Measurements from ENCODE around the gene DUS4L.

DNA sequence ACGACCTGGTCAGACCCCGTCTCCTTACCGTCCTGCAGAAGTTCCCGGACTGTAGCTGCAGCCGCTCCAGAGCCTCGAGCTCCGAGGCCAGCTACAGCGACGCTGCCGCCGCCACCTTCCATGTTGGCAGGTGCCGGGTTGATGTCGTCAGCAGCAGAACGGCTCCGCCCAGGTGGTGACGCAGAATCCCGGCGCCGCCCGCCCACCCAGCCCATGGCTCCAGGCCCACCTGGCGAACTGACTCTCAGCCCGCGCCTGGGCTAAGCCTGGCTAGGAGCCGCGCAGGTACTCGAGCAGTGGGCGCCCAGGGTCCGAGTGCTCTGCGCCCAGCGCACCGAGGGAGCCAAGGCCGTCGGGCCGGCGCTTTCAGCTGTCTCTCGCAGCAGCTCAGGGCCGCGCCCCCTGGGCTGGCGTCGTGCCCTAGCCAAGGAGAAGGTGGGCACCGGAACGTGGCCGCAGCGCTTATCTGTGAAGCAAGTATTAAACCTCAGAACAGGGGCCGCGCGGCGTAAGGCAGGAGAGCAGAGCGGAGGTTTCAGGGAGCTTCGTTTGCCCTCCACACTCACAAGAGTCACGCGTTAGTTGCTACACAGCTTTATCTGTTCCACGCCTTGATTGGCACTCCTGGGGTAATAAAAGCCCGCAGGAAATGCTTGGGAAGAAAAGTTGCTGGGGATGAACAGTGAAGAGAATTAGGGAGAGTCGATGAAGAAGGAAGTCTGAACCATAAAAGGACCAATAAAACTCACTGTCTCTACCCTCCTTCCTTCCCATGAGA lies at the start of gene DUS4L, which contains the start of gene COG5:
- TF ChIP-seq CTCF (IDR thresholded peaks at IDR 0.05) (no peak), POLR2A (IDR thresholded peaks at IDR 0.05) (peak; percentile 33 to 70)

Data from Peyer's patch (tissue), 4 donors.